HG03025 (cell line): ENCODE results near the gene MRPS15.
"Not testable (repeated sequence)": the region's sequence is repeated elsewhere in the genome, so short reads cannot be mapped to it uniquely, and the experiment has no call there.

Source experiments
- ATAC-seq: cut with Tn5 transposase; IDR thresholded peaks from one replicate; pipeline ENCODE4 v1.9.1; 2021; ENCODE audit warnings: mild to moderate bottlenecking, moderate library complexity; ENCODE audit not compliant: unreplicated experiment, low FRiP score

MRPS15 gene

GRCh38 chr1:36486093-36486438 lies 21.9 kb upstream of the MRPS15 start:
- ATAC-seq = no peak

- no peak for ATAC-seq
These were observed 19.9 kb upstream of the MRPS15 start for GRCh38 chr1:36484099-36484498.

DNA sequence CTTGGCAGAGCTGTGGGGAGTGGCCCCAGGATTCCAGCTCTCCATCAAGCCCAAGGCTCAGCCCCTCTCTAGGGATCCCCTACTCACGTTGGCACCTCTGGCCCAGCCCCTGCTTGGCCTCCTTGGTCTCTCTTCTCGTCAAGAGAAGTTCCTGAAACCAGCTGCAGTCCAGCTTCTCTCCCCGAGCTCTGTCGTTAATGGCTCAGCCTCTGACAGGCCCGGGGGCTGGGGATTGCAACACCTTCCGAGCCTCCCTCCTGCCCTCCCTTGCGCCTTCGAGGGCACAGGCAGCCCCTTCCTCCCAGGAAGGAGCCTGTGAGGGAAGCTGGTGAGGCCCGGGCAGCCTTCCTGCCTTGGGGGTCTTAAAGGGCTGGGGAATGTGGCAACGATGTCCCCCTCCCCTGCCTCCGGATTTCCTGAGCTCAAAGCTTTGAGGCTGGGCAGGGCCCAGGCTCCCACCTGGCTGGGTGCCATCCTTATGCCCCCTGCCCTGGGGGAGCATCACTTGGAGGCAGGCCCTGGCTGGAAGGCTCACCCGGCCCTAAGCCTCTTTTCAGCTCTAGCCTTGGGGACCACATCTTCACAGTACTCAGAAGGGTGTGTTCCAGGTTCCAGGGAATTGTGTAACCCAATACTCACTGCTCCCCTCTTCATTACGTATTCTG lies 18.7 kb upstream of the MRPS15 start, which contains the start of gene CSF3R:
Gene CSF3R (minus strand): TSS at position 190 of the 665 bp plus-strand sequence. CDS start 3,417 bp downstream, outside the sequence.
- ATAC-seq = no peak

GRCh38 chr1:36481771-36482723 lies 17.9 kb upstream of the MRPS15 start:
- ATAC-seq = no peak

GRCh38 chr1:36481091-36481490 lies 16.9 kb upstream of the MRPS15 start:
- ATAC-seq = no peak

GRCh38 chr1:36480161-36480560 lies 16.0 kb upstream of the MRPS15 start:
- no peak for ATAC-seq

- no peak for ATAC-seq
These were observed 15.4 kb upstream of the MRPS15 start for GRCh38 chr1:36479505-36480051.

- ATAC-seq = not testable (repeated sequence)
These were observed 13.4 kb upstream of the MRPS15 start for GRCh38 chr1:36477615-36478014.

DNA sequence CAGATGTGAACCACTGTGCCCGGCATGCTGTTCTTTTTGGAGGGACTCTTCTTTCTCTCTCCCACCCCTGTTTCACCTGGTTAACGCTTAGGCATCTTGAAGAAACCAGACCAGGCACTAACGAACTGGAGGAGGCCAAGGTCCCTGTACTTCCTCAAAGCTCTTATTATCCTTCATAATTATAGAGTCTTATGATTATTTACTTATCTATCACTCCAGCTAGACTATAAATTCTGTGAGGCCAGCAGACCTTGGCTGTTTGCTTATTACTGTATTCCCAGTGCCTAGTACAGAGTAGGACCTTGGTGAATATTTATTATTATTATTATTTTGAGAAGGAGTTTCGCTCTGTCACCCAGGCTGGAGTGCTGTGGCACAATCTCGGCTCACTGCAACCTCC lies 12.8 kb upstream of the MRPS15 start:
- no peak for ATAC-seq

DNA sequence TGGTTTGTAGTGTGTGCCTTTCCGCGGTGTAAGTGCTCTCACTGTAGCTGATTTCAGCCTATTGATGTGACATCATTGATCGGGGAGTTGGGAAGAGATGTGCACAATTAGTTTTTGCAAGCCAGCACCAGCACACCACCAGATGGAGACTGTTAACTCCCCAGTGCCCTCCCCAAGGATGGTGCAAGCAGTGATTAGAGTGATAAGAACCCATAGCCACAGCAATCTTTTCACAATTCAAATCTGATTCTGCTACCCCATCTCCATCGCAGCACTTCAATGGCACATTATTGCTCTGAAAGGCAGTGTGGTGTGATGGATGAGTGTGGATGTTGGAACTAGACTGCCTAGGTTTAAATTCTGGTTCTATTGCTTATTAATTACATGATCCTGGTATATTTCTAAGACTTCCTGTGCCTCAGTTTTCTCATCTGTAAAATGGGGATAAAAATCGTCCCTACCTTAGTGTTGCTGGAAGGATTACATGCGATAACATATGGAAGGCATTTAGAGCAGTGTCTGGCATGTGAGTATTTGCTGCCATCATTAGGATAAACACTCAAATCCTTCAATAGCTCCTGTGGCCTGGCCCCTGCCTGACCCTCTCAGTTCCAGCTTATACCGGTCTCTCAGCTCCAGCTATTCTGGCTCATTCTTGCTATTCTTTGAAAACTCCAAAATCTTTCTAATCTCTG lies 11.9 kb upstream of the MRPS15 start:
- ATAC-seq = no peak

DNA sequence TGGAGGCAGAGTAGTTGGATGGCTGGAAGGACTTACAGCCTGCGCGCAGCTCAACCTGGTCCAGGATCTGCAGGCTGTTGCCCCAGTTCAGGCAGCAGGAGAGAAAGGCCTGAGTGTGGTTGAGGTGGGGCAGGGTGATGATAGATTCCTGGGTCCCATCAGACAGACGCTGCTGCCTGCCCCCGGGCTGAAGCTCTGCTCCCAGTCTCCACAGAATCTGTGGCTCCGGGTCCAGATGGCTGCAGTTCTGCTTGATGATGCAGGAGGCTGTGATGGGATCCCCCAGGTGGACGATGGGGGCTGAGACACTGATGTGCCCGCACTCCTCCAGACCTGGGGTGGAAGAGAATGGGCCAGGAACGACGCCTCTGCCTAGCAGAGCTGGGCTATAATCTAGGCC lies 11.2 kb upstream of the MRPS15 start:
- no peak for ATAC-seq

DNA sequence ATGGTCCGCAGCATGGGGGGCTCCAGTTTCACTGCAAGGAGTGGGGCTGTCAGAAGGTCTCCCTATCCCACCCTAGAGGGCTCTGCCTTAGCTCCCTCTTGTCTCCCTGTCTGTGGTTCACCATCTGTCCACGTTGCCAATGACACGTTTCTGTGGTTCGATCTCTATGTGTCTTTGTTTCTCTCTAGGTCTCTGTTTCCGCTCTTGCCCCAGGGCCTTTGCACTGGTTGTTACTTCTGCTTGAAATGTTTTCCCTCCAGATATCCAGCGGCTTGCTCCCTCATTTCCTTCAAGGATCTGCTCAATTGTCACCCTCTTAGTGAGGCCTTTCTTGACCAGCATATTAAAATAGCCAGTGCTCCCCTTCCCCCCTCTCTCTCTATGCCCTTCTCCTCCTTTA lies 8.5 kb upstream of the MRPS15 start:
- ATAC-seq = no peak

DNA sequence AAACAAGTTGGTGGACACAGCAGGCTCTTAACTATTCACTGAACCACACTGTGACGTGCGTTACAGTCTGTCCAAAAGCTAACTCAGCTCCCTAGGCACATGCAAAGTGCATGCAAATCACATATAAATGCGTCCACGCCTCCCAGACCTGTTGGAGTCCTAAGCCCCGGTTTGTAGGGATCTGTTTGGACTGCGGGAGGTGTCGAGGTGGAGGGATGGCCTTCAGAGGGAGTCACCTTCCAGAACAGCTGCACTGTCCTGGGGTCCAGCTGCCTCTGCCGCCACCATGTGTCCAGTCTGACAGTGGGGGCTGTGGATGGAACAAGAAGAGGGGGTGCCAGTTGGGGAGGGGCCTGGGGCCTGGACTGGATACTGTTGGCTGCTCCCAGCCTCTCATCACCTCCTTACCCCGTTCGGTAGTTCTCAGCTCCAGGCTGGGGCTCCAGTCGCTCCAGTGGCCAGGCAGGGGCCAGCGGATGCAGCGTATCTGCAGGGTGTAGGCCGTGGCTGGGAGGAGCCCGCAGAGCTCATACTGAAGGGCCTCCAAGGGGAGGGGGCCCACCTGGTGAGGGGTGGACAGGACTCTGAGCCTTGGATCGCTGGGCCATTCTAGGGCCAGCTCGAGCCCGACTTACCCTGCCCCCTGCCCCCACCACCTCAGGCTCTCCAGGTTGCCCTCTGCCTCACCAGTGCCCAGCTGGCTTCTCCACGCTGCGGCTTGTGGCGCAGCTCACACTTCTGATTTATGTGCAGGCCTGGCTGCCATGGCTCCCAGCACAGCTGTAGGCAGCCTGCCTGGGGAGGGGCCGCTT lies 7.9 kb upstream of the MRPS15 start:
- ATAC-seq = no peak

GRCh38 chr1:36469163-36469562 lies 5.0 kb upstream of the MRPS15 start:
- no peak for ATAC-seq

DNA sequence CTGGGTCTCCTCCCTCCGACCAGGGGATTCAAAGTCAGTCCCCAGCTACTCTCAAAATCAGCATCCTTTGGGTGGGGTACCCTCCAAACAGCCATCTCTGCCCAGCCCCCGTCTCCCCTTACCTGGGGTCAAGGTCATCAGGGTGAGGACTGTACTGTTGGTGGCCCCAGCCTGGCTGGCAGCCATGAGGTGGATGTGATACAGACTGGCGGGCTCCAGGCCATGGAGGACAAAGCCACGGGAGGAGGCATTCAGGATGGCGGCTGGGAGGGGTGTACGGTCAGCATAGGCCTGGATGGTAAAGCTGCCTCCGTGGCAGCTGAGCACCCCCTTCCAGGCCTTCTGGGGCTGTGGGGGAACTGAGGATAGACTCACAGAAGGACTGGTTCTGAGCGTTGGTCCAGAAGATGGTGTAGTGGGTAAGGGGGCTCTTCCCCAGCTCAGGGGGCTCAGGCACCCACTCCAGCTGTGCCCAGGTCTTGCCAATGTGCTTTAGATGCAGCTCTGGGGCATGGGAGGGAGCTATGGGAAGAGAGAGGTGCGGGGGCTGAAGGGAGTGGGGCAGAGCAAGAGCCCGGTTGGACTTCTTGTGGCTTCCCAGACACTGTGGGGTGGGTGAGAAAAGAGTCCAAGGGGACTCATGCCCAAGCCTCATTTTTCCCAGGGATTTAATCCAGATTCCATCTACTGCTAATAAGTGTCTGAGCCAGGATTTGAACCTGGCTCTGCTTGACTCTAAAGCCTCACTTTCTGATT lies 3.7 kb upstream of the MRPS15 start:
- no peak for ATAC-seq

DNA sequence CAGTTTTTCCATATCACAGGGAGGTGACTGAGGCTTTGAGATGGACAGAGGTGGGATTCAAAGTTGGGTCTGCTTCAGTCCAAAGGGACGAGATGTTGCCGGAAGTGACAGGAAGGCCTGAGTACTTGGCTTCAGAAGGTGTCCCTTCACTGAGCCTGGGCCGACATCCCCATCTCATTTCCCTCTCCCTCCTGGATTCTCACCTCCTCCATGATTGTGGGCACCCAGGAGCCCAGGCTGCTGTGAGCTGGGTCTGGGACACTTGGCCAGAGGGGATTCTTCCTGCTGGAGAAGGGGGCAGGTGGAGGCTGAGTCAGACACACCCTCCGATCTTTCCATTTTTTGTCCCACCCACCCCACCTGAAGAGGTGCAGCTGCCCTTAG lies 2.8 kb upstream of the MRPS15 start:
- no peak for ATAC-seq

GRCh38 chr1:36466370-36467026 lies 2.3 kb upstream of the MRPS15 start:
- no peak for ATAC-seq

DNA sequence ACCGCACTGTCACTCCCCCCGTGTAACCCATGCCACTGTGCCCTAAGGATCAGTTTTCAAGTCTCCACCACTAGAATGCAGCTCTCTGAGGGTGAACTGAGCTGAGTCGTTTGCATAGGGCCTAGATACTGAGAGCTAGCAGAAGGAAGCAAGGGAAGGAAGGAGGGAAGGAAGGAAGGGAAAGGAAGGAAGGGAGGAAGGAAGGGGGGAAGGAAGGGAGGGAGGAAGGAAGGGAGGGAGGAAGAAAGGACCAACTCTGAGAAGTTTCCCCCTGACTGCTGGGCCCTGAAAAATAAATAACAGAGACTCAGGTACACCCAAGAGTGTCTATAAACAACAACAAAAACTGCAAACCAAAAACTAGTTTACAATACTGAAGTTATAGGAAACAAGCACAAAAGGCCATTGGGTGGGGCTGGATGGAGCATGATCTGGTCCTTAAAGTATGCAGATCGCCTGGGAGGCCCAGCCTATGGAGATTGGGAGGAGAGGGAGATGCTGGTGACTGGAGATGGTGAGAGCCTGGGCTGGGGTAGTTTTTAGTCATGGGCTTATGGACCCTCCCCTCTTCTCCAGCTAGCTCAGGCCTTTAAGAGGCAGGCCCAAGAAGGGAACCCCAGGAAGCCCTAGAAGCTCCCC lies 1.7 kb upstream of the MRPS15 start:
- no peak for ATAC-seq
